Spleen (tissue), 11 donors: ENCODE data around the gene PEPD. TPM values are rescaled to one million over a fixed set of nuclear protein-coding genes. Genes with fewer than 3 reads are reported as not detected.

ENCODE experiments used
- DNase-seq: peaks from one replicate; pipeline ENCODE4 v3.0.0-alpha.2; 2020
- H3K27ac ChIP-seq, 8 donors: fragments of 200-600 bp; sonication (generic) in 7 of 8; 1 replicate in 4 of 8; 2 replicates in 4 of 8; pipeline versions ENCODE4 v1.5.0 to v1.8.0; 2016 to 2021; ENCODE audit warnings: inconsistent platforms in 4 of 8, mild to moderate bottlenecking in 4 of 8, moderate library complexity in 1 of 8
- H3K27me3 ChIP-seq, 7 donors: fragments of 200-600 bp; sonication (generic) in 6 of 7; replicated peaks in 1 of 7; 1 replicate in 4 of 7; 2 replicates in 3 of 7; pipeline versions ENCODE4 v1.5.0 to v1.8.0; 2016 to 2021; ENCODE audit warnings: inconsistent platforms in 3 of 7, mild to moderate bottlenecking in 1 of 7
- H3K36me3 ChIP-seq, 6 donors: fragments of 200-600 bp; sonication (generic) in 5 of 6; 1 replicate in 4 of 6; 2 replicates in 2 of 6; pipeline versions ENCODE4 v1.5.0 to v1.8.0; 2016 to 2021; ENCODE audit warnings: inconsistent platforms in 2 of 6
- H3K4me1 ChIP-seq, 6 donors: fragments of 200-600 bp; sonication (generic) in 5 of 6; 1 replicate in 3 of 6; 2 replicates in 3 of 6; pipeline versions ENCODE4 v1.5.0 to v1.8.0; 2016 to 2021; ENCODE audit warnings: inconsistent platforms in 3 of 6
- H3K4me3 ChIP-seq, 8 donors: fragments of 200-600 bp; sonication (generic) in 7 of 8; 1 replicate in 4 of 8; 2 replicates in 4 of 8; pipeline versions ENCODE4 v1.5.0 to v1.8.0; 2016 to 2021; ENCODE audit warnings: inconsistent platforms in 4 of 8, mild to moderate bottlenecking in 4 of 8, moderate library complexity in 2 of 8
- H3K9me3 ChIP-seq, 8 donors: fragments of 200-600 bp; sonication (generic) in 7 of 8; 1 replicate in 4 of 8; 2 replicates in 4 of 8; pipeline versions ENCODE4 v1.5.0 to v1.8.0; 2016 to 2021; ENCODE audit warnings: inconsistent platforms in 4 of 8
- CTCF ChIP-seq, 11 experiments: fragments of 200-600 bp in 7 of 11; fragments of 450-650 bp in 4 of 11; sonication (generic) in 4 of 11; IDR thresholded peaks in 8 of 11; conservative IDR thresholded peaks in 3 of 11; 1 replicate in 7 of 11; 2 replicates in 4 of 11; pipeline versions ENCODE4 v1.4.0 to v1.8.0; 2016 to 2021; ENCODE audit warnings: antibody characterized with exemption in 11 of 11, inconsistent platforms in 4 of 11, mild to moderate bottlenecking in 1 of 11
- POLR2A ChIP-seq, 3 donors: fragments of 450-650 bp; IDR thresholded peaks; one replicate each; pipeline ENCODE4 v1.5.1; 2017; ENCODE audit warnings: antibody characterized with exemption in 3 of 3, mild to moderate bottlenecking in 1 of 3
- POLR2AphosphoS5 ChIP-seq, 3 donors: sonication (generic); formaldehyde crosslinking; IDR thresholded peaks; one replicate each; pipeline ENCODE4 v1.5.1; 2017; ENCODE audit warnings: antibody characterized with exemption in 3 of 3
- WGBS, 5 donors: extraction: QIAGEN DNeasy Blood & Tissue Kit in 3 of 5; methylation state at CpG; one replicate each; pipeline versions ENCODE4 v1.1.5 to v1.1.7; 2013 to 2018; 5-methylcytosine and 5-hydroxymethylcytosine counted together
- intact Hi-C: fragments of 100-400 bp; cut with DNase I; formaldehyde crosslinking; loops from one replicate; pipeline ENCODE4 v1.15.0; 2023; ENCODE audit warnings: low total_unique reads
- polyA plus RNA-seq, 3 donors: library from polyadenylated mRNA; stranded (reverse); fragments of 200-250 nt; gene quantifications; one replicate each; pipeline ENCODE4 v1.2.1, GENCODE V29; 2013
- total RNA-seq, 7 donors: library from RNA; depleted of rRNA in 3 of 7; stranded (reverse); fragments of >200 nt in 3 of 7; fragmentation: NEBNext Ultra II Directional in 4 of 7; extraction: Animal tissue kit (Norgen Biotek cat#: 25700) in 4 of 7; gene quantifications; one replicate each; pipeline versions ENCODE4 v1.1.0 to v1.2.1, GENCODE V29; 2016 to 2021
- donor health status: healthy with polysubstance abuse.
- donor health status: DM: no; HTN: no; CAD: no; lungs with moderate emphysema.
- donor health status: DM: no; HTN: no; CAD: no.
- donor health status: Bipolar disorder and iron deficiency.
- donor health status: healthy.
- donor health status: DM: no; HTN: no; CAD: no.
- donor health status: DM: yes; HTN: yes; CAD: no.

Gene PEPD
- total and polyA plus RNA-seq, 10 donors, result 38.4 to 98.3 (median 69.8) TPM

GRCh38 chr19:33384983-33385382 is 136.6 kb downstream of the PEPD start:
- Histone ChIP-seq H3K27me3 (no peaks in the 10 kb centered on the region), H3K4me3 (no peak overlapping the region), H3K4me1 (peaks cover 0 to 58% (median 4%) of the 10 kb centered on the region in 6 donors), H3K9me3 (no peaks in the 10 kb centered on the region), H3K36me3 (peaks cover 0 to 75% (median 15%) of the 10 kb centered on the region in 6 donors), H3K27ac (no peak overlapping the region)
- no peak for TF ChIP-seq CTCF (IDR thresholded peaks at IDR 0.05 in 8 of 11, conservative IDR thresholded peaks at IDR 0.05 in 3 of 11)
- no peak for TF ChIP-seq POLR2AphosphoS5 (IDR thresholded peaks at IDR 0.05)
- no peak for TF ChIP-seq POLR2A (IDR thresholded peaks at IDR 0.05)
- WGBS, 5 donors, result 94 to 98% (median 95%) methylated on average over 8 of the region's 8 CpGs
- no peak for DNase-seq
- intact Hi-C loops, result no loop called here

GRCh38 chr19:33383720-33384292 is 137.8 kb downstream of the PEPD start:
- no peak for TF ChIP-seq POLR2A (IDR thresholded peaks at IDR 0.05)
- Histone ChIP-seq H3K27me3 (no peaks in the 10 kb centered on the region), H3K4me1 (peaks cover 0 to 49% (median 4%) of the 10 kb centered on the region in 6 donors), H3K4me3 (no peak overlapping the region), H3K9me3 (no peaks in the 10 kb centered on the region), H3K27ac (no peak overlapping the region), H3K36me3 (peaks cover 0 to 75% (median 23%) of the 10 kb centered on the region in 6 donors)
- intact Hi-C loops, result no loop called here
- 91 to 96% (median 93%) methylated on average over 13 of the region's 13 CpGs for WGBS, 5 donors
- no peak for DNase-seq

GRCh38 chr19:33382982-33383381 is 138.6 kb downstream of the PEPD start:
- no peak for DNase-seq
- Histone ChIP-seq H3K9me3 (no peaks in the 10 kb centered on the region), H3K4me3 (no peak overlapping the region), H3K27me3 (no peaks in the 10 kb centered on the region), H3K36me3 (peaks cover 0 to 70% (median 23%) of the 10 kb centered on the region in 6 donors), H3K27ac (no peak overlapping the region), H3K4me1 (peaks cover 0 to 52% (median 4%) of the 10 kb centered on the region in 6 donors)
- WGBS, 5 donors, result 90 to 92% (median 92%) methylated on average over 4 of the region's 4 CpGs
- TF ChIP-seq POLR2A (IDR thresholded peaks at IDR 0.05) (no peak), POLR2AphosphoS5 (IDR thresholded peaks at IDR 0.05) (no peak), CTCF (IDR thresholded peaks at IDR 0.05 in 8 of 11, conservative IDR thresholded peaks at IDR 0.05 in 3 of 11) (no peak)
- intact Hi-C loops, result no loop called here

GRCh38 chr19:33382006-33382405 is 139.6 kb downstream of the PEPD start:
- Histone ChIP-seq H3K4me1 (peaks cover 0 to 62% (median 9%) of the 10 kb centered on the region in 6 donors), H3K27ac (no peak overlapping the region), H3K9me3 (no peaks in the 10 kb centered on the region), H3K4me3 (no peak overlapping the region), H3K27me3 (no peaks in the 10 kb centered on the region), H3K36me3 (peaks cover 0 to 61% (median 16%) of the 10 kb centered on the region in 6 donors)
- no peak for TF ChIP-seq CTCF (IDR thresholded peaks at IDR 0.05 in 8 of 11, conservative IDR thresholded peaks at IDR 0.05 in 3 of 11)
- no peak for TF ChIP-seq POLR2A (IDR thresholded peaks at IDR 0.05)
- no peak for TF ChIP-seq POLR2AphosphoS5 (IDR thresholded peaks at IDR 0.05)
- WGBS, 5 donors, result 88 to 96% (median 92%) methylated on average over 4 of the region's 4 CpGs
- intact Hi-C loops, result no loop called here
- no peak for DNase-seq
